ENCODE results near the gene GPR180. TPM values are rescaled to one million over a fixed set of nuclear protein-coding genes. Genes with fewer than 3 reads are reported as not detected.

Gene GPR180
- total RNA-seq, 1 experiment from 2014 or later, result 5.0 TPM

DNA sequence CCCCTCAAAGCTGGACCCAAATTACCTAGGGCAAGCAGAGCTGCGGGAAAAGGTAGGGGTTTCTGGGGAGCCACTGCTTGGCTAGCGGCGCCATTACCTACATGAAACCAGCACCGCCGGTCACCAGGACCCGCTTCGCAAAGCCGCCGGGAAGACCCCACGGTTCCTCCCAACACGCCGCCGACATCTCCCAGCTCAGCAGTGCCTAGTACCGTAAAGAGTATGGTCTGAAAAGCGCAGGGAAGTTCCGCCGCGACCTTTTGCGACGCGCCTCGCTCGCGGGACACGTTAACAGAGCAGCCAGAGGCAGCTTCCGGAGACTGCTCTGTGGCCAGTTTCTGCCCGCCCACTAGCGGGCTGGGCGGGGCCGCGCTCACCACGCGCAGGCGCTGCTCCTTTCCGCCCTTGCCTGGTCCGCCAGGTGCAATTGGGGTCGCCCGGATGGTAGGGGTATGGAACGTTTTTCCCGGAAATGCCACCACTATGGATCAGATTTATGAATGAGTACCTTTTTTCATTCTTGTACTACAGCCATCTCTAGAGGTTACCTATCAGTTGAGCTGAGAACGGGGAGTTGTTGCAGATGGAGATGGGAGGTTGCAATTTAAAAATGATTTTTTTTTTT lies 5.6 kb upstream of the GPR180 start, which contains the start of gene TGDS (continued):
- TF ChIP-seq, protein P1, sequence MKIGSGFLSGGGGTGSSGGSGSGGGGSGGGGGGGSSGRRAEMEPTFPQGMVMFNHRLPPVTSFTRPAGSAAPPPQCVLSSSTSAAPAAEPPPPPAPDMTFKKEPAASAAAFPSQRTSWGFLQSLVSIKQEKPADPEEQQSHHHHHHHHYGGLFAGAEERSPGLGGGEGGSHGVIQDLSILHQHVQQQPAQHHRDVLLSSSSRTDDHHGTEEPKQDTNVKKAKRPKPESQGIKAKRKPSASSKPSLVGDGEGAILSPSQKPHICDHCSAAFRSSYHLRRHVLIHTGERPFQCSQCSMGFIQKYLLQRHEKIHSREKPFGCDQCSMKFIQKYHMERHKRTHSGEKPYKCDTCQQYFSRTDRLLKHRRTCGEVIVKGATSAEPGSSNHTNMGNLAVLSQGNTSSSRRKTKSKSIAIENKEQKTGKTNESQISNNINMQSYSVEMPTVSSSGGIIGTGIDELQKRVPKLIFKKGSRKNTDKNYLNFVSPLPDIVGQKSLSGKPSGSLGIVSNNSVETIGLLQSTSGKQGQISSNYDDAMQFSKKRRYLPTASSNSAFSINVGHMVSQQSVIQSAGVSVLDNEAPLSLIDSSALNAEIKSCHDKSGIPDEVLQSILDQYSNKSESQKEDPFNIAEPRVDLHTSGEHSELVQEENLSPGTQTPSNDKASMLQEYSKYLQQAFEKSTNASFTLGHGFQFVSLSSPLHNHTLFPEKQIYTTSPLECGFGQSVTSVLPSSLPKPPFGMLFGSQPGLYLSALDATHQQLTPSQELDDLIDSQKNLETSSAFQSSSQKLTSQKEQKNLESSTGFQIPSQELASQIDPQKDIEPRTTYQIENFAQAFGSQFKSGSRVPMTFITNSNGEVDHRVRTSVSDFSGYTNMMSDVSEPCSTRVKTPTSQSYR (CRISPR knock-in tag; IDR thresholded peaks at IDR 0.05), result no peak
- TF ChIP-seq, protein P2, sequence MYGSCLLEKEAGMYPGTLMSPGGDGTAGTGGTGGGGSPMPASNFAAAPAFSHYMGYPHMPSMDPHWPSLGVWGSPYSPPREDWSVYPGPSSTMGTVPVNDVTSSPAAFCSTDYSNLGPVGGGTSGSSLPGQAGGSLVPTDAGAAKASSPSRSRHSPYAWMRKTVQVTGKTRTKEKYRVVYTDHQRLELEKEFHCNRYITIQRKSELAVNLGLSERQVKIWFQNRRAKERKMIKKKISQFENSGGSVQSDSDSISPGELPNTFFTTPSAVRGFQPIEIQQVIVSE (CRISPR knock-in tag; IDR thresholded peaks at IDR 0.05; ENCODE audit: borderline replicate concordance), result no peak
- TF ChIP-seq ETV6 (CRISPR knock-in tag; IDR thresholded peaks at IDR 0.05) (peak; percentile 68; the same call in 1 of the 2 replicates), ESRRA (CRISPR knock-in tag; IDR thresholded peaks at IDR 0.05; ENCODE audit: borderline replicate concordance) (no peak), SOX15 (CRISPR knock-in tag; IDR thresholded peaks at IDR 0.05) (no peak), JAZF1 (CRISPR knock-in tag; IDR thresholded peaks at IDR 0.05) (no peak), JUN (CRISPR knock-in tag; IDR thresholded peaks at IDR 0.05) (no peak), SP1 (CRISPR knock-in tag; conservative IDR thresholded peaks at IDR 0.05) (peak; percentile 89), FOXP1 (CRISPR knock-in tag; IDR thresholded peaks at IDR 0.05; ENCODE audit: borderline replicate concordance) (peak; percentile 40; the same call in 1 of the 2 replicates)
- TF ChIP-seq, protein P3, sequence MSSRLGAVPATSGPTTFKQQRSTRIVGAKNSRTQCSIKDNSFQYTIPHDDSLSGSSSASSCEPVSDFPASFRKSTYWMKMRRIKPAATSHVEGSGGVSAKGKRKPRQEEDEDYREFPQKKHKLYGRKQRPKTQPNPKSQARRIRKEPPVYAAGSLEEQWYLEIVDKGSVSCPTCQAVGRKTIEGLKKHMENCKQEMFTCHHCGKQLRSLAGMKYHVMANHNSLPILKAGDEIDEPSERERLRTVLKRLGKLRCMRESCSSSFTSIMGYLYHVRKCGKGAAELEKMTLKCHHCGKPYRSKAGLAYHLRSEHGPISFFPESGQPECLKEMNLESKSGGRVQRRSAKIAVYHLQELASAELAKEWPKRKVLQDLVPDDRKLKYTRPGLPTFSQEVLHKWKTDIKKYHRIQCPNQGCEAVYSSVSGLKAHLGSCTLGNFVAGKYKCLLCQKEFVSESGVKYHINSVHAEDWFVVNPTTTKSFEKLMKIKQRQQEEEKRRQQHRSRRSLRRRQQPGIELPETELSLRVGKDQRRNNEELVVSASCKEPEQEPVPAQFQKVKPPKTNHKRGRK (CRISPR knock-in tag; IDR thresholded peaks at IDR 0.05; ENCODE audit: borderline replicate concordance), result no peak
- TF ChIP-seq, protein P4, sequence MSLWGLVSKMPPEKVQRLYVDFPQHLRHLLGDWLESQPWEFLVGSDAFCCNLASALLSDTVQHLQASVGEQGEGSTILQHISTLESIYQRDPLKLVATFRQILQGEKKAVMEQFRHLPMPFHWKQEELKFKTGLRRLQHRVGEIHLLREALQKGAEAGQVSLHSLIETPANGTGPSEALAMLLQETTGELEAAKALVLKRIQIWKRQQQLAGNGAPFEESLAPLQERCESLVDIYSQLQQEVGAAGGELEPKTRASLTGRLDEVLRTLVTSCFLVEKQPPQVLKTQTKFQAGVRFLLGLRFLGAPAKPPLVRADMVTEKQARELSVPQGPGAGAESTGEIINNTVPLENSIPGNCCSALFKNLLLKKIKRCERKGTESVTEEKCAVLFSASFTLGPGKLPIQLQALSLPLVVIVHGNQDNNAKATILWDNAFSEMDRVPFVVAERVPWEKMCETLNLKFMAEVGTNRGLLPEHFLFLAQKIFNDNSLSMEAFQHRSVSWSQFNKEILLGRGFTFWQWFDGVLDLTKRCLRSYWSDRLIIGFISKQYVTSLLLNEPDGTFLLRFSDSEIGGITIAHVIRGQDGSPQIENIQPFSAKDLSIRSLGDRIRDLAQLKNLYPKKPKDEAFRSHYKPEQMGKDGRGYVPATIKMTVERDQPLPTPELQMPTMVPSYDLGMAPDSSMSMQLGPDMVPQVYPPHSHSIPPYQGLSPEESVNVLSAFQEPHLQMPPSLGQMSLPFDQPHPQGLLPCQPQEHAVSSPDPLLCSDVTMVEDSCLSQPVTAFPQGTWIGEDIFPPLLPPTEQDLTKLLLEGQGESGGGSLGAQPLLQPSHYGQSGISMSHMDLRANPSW (CRISPR knock-in tag; conservative IDR thresholded peaks at IDR 0.05; ENCODE audit: low read depth), result no peak
- TF ChIP-seq, protein P5, sequence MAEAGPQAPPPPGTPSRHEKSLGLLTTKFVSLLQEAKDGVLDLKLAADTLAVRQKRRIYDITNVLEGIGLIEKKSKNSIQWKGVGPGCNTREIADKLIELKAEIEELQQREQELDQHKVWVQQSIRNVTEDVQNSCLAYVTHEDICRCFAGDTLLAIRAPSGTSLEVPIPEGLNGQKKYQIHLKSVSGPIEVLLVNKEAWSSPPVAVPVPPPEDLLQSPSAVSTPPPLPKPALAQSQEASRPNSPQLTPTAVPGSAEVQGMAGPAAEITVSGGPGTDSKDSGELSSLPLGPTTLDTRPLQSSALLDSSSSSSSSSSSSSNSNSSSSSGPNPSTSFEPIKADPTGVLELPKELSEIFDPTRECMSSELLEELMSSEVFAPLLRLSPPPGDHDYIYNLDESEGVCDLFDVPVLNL (CRISPR knock-in tag; IDR thresholded peaks at IDR 0.05; ENCODE audit: borderline replicate concordance, low read depth), result no peak
- TF ChIP-seq, protein P6, sequence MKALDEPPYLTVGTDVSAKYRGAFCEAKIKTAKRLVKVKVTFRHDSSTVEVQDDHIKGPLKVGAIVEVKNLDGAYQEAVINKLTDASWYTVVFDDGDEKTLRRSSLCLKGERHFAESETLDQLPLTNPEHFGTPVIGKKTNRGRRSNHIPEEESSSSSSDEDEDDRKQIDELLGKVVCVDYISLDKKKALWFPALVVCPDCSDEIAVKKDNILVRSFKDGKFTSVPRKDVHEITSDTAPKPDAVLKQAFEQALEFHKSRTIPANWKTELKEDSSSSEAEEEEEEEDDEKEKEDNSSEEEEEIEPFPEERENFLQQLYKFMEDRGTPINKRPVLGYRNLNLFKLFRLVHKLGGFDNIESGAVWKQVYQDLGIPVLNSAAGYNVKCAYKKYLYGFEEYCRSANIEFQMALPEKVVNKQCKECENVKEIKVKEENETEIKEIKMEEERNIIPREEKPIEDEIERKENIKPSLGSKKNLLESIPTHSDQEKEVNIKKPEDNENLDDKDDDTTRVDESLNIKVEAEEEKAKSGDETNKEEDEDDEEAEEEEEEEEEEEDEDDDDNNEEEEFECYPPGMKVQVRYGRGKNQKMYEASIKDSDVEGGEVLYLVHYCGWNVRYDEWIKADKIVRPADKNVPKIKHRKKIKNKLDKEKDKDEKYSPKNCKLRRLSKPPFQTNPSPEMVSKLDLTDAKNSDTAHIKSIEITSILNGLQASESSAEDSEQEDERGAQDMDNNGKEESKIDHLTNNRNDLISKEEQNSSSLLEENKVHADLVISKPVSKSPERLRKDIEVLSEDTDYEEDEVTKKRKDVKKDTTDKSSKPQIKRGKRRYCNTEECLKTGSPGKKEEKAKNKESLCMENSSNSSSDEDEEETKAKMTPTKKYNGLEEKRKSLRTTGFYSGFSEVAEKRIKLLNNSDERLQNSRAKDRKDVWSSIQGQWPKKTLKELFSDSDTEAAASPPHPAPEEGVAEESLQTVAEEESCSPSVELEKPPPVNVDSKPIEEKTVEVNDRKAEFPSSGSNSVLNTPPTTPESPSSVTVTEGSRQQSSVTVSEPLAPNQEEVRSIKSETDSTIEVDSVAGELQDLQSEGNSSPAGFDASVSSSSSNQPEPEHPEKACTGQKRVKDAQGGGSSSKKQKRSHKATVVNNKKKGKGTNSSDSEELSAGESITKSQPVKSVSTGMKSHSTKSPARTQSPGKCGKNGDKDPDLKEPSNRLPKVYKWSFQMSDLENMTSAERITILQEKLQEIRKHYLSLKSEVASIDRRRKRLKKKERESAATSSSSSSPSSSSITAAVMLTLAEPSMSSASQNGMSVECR (CRISPR knock-in tag; IDR thresholded peaks at IDR 0.05; ENCODE audit: borderline replicate concordance), result peak; percentile 46; the same call in 1 of the 2 replicates
- TF ChIP-seq, protein P7, sequence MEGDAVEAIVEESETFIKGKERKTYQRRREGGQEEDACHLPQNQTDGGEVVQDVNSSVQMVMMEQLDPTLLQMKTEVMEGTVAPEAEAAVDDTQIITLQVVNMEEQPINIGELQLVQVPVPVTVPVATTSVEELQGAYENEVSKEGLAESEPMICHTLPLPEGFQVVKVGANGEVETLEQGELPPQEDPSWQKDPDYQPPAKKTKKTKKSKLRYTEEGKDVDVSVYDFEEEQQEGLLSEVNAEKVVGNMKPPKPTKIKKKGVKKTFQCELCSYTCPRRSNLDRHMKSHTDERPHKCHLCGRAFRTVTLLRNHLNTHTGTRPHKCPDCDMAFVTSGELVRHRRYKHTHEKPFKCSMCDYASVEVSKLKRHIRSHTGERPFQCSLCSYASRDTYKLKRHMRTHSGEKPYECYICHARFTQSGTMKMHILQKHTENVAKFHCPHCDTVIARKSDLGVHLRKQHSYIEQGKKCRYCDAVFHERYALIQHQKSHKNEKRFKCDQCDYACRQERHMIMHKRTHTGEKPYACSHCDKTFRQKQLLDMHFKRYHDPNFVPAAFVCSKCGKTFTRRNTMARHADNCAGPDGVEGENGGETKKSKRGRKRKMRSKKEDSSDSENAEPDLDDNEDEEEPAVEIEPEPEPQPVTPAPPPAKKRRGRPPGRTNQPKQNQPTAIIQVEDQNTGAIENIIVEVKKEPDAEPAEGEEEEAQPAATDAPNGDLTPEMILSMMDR (IDR thresholded peaks at IDR 0.05), result no peak
- TF ChIP-seq, protein P8, sequence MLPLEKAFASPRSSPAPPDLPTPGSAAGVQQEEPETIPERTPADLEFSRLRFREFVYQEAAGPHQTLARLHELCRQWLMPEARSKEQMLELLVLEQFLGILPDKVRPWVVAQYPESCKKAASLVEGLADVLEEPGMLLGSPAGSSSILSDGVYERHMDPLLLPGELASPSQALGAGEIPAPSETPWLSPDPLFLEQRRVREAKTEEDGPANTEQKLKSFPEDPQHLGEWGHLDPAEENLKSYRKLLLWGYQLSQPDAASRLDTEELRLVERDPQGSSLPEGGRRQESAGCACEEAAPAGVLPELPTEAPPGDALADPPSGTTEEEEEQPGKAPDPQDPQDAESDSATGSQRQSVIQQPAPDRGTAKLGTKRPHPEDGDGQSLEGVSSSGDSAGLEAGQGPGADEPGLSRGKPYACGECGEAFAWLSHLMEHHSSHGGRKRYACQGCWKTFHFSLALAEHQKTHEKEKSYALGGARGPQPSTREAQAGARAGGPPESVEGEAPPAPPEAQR (CRISPR knock-in tag; IDR thresholded peaks at IDR 0.05), result no peak

All from WTC11 (cell line).